ENCODE data around the gene PDE1A.
"Not testable (repeated sequence)": the region's sequence is repeated elsewhere in the genome, so short reads cannot be mapped to it uniquely, and the experiment has no call there.

Gene PDE1A

DNA sequence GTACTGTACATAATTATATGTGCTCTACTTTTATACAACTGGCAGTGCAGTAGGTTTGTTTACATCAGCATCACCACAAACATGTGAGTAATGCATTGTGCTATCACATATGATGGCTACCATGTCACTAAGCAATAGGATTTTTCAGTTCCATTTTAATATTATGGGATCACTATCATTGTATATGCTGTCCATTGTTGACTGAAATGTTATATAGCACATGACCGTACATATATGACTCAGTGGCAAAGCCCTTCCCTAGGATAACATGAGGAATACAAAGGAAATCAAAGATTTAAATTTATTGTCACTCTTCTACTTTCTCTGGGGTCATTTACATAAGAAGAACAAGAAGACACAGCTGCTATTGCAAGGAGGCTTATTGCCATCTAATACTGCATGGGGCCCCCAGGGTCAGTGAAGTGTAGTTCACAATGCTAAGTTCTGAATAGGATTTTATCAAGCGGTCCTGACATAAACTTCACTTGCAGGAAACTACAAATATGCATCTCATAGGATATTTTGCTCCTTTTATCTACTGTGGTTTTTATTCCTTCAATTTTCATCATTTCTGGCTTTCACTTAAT is 21.8 kb downstream of the PDE1A start:
- no peak for FAIRE-seq

DNA sequence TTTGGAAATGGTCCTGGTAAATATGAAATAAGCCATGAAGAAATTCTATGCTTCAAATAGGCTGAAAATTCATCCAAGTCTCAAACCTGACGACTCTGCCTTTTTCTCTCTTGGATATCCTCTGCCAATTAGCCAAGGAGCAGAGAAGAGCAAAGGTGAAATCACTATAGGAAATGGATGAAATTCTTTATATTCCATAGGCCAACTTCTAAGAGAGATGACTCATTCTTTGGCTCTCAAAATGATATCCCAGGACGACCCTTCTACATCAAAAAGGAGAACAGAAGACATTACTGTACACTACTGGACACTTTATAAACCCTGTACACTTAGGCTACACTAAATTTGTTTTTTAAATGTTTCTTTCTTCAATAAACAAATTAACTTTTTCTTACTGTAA is 22.7 kb downstream of the PDE1A start:
- FAIRE-seq: no peak

- no peak for FAIRE-seq
Observed at GRCh38 chr2:182393270-182393760, 33.5 kb downstream of the PDE1A start.

- FAIRE-seq: no peak
Observed at GRCh38 chr2:182391443-182391842, 35.4 kb downstream of the PDE1A start.

DNA sequence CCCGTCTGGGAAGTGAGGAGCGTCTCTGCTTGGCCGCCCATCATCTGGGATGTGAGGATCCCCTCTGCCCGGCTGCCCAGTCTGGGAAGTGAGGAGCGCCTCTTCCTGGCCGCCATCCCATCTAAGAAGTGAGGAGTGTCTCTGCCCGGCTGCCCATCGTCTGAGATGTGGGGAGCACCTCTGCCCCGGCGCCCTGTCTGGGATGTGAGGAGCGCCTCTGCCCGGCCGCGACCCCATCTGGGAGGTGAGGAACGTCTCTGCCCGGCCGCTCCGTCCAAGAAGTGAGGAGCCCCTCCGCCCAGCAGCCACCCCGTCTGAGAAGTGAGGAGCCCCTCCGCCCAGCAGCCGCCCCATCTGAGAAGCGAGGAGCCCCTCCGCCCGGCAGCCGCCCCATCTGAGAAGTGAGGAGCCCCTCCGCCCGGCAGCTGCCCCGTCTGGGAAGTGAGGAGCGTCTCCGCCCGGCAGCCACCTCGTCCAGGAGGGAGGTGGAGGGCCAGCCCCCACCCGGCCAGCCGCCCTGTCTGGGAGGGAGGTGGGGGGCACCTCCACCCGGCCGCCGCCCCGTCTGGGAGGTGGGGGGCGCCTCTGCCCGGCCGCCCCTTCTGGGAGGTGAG is 40.5 kb downstream of the PDE1A start:
- FAIRE-seq: not testable (repeated sequence)

DNA sequence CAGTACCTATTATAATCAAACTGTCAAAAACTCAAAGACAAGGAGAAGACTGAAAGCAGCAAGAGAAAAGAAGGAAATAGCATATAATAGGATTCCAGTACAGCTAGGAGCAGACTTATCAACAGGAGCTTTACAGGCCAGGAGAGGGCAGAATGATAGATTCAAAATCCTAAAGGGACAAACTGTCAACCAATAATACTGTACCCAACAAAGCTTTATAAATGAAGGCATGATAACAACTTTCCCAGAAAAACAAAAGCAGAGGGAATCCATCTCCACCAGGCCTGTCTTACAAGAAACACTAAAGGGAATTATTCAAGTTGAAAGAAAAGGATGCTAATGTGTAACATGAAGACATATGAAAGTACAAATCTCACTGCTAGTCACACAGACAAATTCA is 42.0 kb downstream of the PDE1A start:
- FAIRE-seq: no peak

DNA sequence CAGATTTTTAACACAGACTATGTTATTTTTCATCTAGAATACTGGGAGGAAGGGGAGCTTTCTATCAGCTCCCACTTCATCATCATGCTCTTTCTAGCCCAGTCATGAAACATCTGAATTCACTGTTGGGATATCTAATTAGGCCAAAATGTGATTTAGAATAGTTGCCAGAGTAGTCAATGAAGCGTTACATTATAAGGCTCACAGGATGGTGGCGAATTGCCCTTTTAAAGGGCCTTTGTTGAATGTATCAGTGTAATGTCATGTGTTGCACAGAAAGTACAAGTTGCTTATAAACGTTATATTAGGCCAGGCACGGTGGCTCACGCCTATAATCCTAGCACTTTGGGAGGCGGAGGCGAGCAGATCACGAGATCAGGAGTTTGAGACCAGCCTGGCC is 45.6 kb downstream of the PDE1A start:
- FAIRE-seq: no peak

- no peak for FAIRE-seq
Observed at GRCh38 chr2:182379241-182379640, 47.6 kb downstream of the PDE1A start.

GRCh38 chr2:182378759-182379158 is 48.1 kb downstream of the PDE1A start:
- FAIRE-seq: no peak

- FAIRE-seq: no peak
Observed at GRCh38 chr2:182377467-182377866, 49.4 kb downstream of the PDE1A start.

- FAIRE-seq: no peak
Observed at GRCh38 chr2:182375862-182376261, 51.0 kb downstream of the PDE1A start.

DNA sequence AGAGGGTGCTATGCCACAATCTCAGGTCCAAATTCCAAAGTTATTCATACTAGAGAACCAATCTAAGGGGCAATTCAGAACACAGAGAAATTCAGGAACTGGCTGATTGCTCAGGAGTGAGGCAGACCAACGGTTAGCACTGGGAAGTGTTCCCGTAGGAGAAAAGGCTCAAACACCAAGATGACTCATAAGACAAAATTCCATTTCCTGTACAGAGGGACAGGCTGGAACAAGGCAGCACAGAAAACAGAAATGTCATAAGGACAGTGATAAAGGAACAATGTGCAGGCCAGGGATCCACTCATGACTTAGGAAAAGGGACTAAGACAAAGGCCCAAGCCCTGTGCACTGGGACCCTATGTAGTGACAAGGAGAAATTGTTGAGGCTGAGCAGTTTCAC is 54.2 kb downstream of the PDE1A start:
- FAIRE-seq: no peak

- no peak for FAIRE-seq
Observed at GRCh38 chr2:182368996-182369395, 57.8 kb downstream of the PDE1A start.

GRCh38 chr2:182368446-182368845 is 58.4 kb downstream of the PDE1A start:
- FAIRE-seq: no peak

GRCh38 chr2:182367401-182367800 is 59.4 kb downstream of the PDE1A start:
- FAIRE-seq: no peak

DNA sequence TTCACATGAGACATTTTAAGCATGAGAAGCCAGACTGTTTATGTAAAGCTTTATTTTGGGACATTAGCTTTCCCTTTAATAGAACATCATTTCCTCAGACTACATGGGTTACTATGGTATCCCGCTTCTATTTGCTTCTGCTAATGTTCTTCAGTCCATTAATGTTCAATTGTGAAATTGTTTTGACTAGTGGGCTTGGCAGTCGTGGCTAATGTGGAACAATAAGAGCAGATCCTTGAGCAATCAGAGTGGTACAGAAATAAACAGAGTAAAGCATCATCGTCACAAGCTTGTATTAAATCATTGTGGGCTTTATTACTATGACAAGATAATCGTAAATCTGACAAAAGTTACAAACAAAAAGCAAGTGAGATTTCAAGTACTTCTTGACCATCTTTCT is 60.2 kb downstream of the PDE1A start:
- no peak for FAIRE-seq

DNA sequence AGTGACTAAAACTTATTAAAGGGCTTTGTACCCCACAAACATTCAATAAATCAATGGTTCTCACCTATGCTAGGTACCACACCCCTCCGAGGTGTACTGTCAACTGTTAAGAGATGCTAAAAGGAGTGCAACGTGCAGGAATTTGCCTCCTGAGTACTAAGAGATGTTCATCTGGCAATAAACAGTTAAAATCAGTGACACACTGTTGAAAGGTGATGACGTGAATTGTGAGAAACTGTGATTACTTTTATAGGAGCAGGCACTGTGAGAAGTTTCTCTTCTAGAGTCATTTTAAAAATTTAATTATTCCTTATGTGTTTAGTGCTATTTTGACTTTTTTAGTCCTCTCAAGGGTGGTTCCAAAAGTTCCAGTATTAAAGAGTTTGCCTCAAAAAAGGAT is 61.0 kb downstream of the PDE1A start:
- FAIRE-seq: no peak

GRCh38 chr2:182361477-182361876 is 65.4 kb downstream of the PDE1A start:
- no peak for FAIRE-seq

DNA sequence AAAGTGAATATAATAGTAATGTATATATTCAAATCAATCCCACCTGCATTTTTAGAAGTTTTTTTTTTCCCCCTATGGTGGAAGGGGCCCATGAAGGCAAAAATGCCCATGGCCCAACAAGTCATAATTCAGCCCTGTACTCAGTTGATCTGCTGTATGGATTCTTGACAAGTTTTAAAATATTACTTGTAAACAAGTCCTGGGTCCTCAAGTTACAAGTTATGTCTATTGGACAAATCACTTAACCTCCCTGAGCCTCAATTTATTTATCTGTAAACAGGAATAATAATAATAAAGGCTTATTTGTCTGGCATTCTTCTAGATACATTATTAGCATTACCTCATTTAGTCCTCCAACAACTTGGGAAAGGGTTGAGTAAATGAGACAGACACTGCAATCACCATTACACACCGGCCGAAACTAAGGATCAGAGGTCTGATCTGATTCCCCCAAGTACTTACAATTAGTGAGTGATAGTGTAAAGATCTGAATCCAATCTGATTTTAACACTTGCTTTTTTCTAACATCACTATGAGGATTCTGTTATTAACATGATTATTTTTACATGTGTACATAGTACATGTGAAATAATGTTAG is 66.1 kb downstream of the PDE1A start:
- FAIRE-seq: no peak

DNA sequence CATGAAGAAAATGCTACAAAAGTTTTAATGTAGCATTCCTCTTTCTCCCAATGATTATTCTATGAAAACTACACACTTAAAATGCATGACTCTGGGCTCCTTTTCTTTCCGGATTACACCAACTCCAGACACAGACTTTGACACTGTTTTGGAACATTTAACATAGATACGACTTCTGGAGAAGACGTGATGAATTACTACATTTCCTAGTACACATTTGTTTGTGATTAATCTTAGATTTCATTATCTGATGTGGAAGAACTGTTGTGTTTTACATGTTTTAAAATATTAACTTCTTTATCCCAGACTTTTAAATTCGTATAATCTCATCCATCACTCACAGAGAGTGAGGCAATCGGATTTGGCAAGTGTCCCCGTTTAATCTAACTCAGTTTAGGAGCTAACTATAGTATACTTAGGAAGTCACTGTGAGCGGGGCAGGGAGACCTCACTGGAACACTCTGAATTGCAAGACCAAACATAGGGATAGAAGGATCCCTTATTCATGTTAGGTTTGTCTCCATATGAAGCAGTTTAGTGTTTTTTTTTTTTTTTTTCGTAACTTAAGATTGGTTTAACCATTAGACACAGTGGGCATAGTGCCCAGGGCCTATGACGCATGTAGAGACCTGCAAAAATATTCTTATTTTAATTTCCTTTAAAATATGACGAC is 66.7 kb downstream of the PDE1A start:
- FAIRE-seq: no peak

DNA sequence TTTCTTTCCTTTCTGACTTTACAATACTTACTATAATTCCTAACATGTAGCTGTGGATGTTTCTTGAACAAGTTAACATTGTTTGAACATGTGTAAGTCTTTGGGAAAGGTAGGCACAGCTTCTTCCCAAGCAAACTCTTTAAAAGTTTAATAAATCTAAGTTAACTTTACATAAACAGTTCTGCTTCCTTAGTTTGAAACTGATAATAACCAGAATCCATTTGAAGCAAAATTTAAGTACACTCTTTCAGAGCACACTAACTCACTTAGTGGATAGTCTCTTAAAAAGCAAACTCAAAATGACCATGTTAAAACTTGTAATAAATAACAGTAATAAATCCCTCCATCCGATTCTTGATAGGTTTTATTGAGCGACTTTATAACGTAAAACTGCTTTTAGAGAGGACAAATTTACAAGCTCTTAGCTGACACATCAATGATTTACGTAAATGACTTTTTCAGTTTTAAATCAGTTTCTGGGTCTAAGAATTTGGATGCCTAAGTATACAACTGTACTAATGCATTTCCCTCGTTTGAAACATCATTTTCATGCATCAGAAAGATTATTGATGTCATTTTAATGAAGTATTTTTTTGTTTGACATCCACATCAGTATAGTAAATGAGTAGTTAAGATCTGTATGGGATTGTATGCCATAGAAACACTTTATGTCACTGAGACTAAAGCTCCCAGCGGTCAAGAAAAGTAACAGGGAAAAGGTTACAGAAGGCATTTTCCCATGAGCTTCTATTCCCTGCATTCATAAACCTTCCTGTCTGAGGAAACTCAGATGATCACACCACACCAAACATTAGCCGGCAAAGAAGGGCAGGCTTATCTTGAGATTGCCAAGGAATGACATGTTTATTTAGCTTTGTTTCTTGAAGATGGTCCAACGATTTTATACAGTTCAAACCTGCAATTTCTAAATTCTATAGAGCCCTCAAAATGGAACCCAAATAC is 67.5 kb downstream of the PDE1A start:
- FAIRE-seq: no peak

GRCh38 chr2:182358601-182359000 is 68.2 kb downstream of the PDE1A start:
- no peak for FAIRE-seq

- no peak for FAIRE-seq
Observed at GRCh38 chr2:182355815-182356214, 71.0 kb downstream of the PDE1A start.

Measured in G401.6 (cell line).